ENCODE results near the gene TRPM5. TPM values are rescaled to one million over a fixed set of nuclear protein-coding genes. Genes with fewer than 3 reads are reported as not detected.

The TRPM5 gene
- total RNA-seq, 1 experiment from 2014 or later = 0.07 TPM

DNA sequence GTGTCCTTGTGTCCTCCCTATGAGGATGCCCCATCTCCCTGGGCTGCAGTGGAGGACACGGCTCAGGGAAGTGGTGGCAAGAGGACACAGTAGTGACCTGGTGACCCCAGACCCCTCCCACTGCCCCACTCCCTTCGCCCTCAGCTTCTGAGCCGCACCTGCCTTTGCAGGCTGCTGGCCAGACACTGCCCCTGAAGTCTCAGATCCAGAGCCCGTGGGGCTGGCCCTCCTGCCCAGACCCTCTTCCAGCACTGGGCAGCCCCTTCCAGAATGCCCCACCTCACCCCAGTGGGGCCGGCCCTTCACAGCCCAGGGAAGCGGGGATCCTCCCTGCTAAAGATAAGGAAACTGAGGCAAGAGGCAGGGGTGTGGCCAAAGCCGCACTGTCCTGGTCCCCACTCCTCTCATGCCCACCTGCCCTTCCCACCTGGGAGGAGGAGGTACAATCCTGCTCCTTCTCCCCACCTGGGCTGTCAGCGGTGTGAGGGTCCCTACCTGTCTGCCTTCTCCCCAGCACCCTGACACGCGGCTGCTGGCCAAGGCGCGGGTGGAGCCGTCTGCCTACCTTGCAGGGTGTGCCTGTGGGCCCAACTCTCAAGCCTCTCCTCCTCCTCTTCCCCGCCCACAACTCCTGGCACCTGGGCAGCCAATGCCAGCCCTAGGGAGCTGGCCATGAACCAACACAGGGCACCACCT, 17.3 kb downstream of the TRPM5 start (continued):
- TF ChIP-seq, protein P1, sequence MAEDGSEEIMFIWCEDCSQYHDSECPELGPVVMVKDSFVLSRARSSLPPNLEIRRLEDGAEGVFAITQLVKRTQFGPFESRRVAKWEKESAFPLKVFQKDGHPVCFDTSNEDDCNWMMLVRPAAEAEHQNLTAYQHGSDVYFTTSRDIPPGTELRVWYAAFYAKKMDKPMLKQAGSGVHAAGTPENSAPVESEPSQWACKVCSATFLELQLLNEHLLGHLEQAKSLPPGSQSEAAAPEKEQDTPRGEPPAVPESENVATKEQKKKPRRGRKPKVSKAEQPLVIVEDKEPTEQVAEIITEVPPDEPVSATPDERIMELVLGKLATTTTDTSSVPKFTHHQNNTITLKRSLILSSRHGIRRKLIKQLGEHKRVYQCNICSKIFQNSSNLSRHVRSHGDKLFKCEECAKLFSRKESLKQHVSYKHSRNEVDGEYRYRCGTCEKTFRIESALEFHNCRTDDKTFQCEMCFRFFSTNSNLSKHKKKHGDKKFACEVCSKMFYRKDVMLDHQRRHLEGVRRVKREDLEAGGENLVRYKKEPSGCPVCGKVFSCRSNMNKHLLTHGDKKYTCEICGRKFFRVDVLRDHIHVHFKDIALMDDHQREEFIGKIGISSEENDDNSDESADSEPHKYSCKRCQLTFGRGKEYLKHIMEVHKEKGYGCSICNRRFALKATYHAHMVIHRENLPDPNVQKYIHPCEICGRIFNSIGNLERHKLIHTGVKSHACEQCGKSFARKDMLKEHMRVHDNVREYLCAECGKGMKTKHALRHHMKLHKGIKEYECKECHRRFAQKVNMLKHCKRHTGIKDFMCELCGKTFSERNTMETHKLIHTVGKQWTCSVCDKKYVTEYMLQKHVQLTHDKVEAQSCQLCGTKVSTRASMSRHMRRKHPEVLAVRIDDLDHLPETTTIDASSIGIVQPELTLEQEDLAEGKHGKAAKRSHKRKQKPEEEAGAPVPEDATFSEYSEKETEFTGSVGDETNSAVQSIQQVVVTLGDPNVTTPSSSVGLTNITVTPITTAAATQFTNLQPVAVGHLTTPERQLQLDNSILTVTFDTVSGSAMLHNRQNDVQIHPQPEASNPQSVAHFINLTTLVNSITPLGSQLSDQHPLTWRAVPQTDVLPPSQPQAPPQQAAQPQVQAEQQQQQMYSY (CRISPR knock-in tag; IDR thresholded peaks at IDR 0.05) = no peak
- TF ChIP-seq, protein P2, sequence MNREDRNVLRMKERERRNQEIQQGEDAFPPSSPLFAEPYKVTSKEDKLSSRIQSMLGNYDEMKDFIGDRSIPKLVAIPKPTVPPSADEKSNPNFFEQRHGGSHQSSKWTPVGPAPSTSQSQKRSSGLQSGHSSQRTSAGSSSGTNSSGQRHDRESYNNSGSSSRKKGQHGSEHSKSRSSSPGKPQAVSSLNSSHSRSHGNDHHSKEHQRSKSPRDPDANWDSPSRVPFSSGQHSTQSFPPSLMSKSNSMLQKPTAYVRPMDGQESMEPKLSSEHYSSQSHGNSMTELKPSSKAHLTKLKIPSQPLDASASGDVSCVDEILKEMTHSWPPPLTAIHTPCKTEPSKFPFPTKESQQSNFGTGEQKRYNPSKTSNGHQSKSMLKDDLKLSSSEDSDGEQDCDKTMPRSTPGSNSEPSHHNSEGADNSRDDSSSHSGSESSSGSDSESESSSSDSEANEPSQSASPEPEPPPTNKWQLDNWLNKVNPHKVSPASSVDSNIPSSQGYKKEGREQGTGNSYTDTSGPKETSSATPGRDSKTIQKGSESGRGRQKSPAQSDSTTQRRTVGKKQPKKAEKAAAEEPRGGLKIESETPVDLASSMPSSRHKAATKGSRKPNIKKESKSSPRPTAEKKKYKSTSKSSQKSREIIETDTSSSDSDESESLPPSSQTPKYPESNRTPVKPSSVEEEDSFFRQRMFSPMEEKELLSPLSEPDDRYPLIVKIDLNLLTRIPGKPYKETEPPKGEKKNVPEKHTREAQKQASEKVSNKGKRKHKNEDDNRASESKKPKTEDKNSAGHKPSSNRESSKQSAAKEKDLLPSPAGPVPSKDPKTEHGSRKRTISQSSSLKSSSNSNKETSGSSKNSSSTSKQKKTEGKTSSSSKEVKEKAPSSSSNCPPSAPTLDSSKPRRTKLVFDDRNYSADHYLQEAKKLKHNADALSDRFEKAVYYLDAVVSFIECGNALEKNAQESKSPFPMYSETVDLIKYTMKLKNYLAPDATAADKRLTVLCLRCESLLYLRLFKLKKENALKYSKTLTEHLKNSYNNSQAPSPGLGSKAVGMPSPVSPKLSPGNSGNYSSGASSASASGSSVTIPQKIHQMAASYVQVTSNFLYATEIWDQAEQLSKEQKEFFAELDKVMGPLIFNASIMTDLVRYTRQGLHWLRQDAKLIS (CRISPR knock-in tag; IDR thresholded peaks at IDR 0.05; ENCODE audit: borderline replicate concordance) = no peak
- no peak for TF ChIP-seq ESRRA (CRISPR knock-in tag; IDR thresholded peaks at IDR 0.05; ENCODE audit: borderline replicate concordance)
- TF ChIP-seq, protein P3, sequence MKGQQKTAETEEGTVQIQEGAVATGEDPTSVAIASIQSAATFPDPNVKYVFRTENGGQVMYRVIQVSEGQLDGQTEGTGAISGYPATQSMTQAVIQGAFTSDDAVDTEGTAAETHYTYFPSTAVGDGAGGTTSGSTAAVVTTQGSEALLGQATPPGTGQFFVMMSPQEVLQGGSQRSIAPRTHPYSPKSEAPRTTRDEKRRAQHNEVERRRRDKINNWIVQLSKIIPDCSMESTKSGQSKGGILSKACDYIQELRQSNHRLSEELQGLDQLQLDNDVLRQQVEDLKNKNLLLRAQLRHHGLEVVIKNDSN (CRISPR knock-in tag; IDR thresholded peaks at IDR 0.05) = no peak
- TF ChIP-seq ATF1 (CRISPR knock-in tag; IDR thresholded peaks at IDR 0.05) = no peak
- no peak for TF ChIP-seq JUN (CRISPR knock-in tag; IDR thresholded peaks at IDR 0.05)
- TF ChIP-seq, protein P4, sequence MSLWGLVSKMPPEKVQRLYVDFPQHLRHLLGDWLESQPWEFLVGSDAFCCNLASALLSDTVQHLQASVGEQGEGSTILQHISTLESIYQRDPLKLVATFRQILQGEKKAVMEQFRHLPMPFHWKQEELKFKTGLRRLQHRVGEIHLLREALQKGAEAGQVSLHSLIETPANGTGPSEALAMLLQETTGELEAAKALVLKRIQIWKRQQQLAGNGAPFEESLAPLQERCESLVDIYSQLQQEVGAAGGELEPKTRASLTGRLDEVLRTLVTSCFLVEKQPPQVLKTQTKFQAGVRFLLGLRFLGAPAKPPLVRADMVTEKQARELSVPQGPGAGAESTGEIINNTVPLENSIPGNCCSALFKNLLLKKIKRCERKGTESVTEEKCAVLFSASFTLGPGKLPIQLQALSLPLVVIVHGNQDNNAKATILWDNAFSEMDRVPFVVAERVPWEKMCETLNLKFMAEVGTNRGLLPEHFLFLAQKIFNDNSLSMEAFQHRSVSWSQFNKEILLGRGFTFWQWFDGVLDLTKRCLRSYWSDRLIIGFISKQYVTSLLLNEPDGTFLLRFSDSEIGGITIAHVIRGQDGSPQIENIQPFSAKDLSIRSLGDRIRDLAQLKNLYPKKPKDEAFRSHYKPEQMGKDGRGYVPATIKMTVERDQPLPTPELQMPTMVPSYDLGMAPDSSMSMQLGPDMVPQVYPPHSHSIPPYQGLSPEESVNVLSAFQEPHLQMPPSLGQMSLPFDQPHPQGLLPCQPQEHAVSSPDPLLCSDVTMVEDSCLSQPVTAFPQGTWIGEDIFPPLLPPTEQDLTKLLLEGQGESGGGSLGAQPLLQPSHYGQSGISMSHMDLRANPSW (CRISPR knock-in tag; conservative IDR thresholded peaks at IDR 0.05; ENCODE audit: low read depth) = no peak
- TF ChIP-seq RORB (CRISPR knock-in tag; IDR thresholded peaks at IDR 0.05) = no peak

DNA sequence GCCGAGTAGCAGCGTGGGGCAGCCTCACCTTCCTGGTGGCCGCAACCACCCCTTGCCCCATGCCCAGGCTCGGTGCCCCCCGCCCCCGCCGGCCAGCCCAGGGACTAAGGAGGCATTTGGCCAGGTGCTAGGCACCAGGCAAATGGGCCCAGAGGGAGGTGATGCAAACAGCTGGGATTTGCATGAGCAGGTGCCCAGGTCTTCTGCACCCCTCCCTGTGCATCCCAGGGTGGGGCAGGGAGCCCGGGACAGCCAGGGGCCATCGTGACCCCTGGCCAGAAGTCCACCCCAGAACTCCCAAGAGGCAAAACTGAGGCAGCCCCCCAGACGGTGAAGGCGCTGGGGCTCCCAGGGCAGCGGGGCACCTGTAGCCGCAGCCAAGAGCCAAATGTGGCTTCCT, 18.1 kb downstream of the TRPM5 start:
- Mint-ChIP-seq H3K4me1 (no peaks in the 10 kb centered on the region), H3K27me3 (ENCODE audit: low read depth) (peaks cover 4% of the 10 kb centered on the region), H3K27ac (no peak overlapping the region), H3K4me3 (no peak overlapping the region), H3K9me3 (no peaks in the 10 kb centered on the region), H3K36me3 (no peaks in the 10 kb centered on the region)
- ChIA-PET POLR2A (no interaction called here), CTCF (interaction anchor here (0.6 to 5.3 kb wide), 6 partner anchors 26 to 504 kb away, joined by 3 to 122 read pairs (median 4); partner anchors contain the start of gene TSSC4)
- ATAC-seq (no peak), DNase-seq (ENCODE audit: low spot score) (no peak)
- no peak for TF ChIP-seq ZNF396 (CRISPR knock-in tag; IDR thresholded peaks at IDR 0.05; ENCODE audit: borderline replicate concordance)
- TF ChIP-seq ZNF121 (CRISPR knock-in tag; IDR thresholded peaks at IDR 0.05) = no peak
- TF ChIP-seq MXD4 (CRISPR knock-in tag; IDR thresholded peaks at IDR 0.05; ENCODE audit: borderline replicate concordance) = no peak
- TF ChIP-seq, protein P5, sequence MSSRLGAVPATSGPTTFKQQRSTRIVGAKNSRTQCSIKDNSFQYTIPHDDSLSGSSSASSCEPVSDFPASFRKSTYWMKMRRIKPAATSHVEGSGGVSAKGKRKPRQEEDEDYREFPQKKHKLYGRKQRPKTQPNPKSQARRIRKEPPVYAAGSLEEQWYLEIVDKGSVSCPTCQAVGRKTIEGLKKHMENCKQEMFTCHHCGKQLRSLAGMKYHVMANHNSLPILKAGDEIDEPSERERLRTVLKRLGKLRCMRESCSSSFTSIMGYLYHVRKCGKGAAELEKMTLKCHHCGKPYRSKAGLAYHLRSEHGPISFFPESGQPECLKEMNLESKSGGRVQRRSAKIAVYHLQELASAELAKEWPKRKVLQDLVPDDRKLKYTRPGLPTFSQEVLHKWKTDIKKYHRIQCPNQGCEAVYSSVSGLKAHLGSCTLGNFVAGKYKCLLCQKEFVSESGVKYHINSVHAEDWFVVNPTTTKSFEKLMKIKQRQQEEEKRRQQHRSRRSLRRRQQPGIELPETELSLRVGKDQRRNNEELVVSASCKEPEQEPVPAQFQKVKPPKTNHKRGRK (CRISPR knock-in tag; IDR thresholded peaks at IDR 0.05; ENCODE audit: borderline replicate concordance) = no peak
- TF ChIP-seq, protein P3 (CRISPR knock-in tag; IDR thresholded peaks at IDR 0.05) = no peak
- no peak for TF ChIP-seq TP53 (CRISPR knock-in tag; IDR thresholded peaks at IDR 0.05)
- TF ChIP-seq CREB1 (CRISPR knock-in tag; IDR thresholded peaks at IDR 0.05) = no peak
- TF ChIP-seq, protein P6, sequence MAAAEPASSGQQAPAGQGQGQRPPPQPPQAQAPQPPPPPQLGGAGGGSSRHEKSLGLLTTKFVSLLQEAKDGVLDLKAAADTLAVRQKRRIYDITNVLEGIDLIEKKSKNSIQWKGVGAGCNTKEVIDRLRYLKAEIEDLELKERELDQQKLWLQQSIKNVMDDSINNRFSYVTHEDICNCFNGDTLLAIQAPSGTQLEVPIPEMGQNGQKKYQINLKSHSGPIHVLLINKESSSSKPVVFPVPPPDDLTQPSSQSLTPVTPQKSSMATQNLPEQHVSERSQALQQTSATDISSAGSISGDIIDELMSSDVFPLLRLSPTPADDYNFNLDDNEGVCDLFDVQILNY (CRISPR knock-in tag; IDR thresholded peaks at IDR 0.05) = no peak
- TF ChIP-seq, protein P7, sequence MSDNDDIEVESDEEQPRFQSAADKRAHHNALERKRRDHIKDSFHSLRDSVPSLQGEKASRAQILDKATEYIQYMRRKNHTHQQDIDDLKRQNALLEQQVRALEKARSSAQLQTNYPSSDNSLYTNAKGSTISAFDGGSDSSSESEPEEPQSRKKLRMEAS (CRISPR knock-in tag; IDR thresholded peaks at IDR 0.05) = no peak
- TF ChIP-seq ZNF416 (CRISPR knock-in tag; IDR thresholded peaks at IDR 0.05) = no peak
- TF ChIP-seq ZNF423 (CRISPR knock-in tag; IDR thresholded peaks at IDR 0.05) = no peak

All from WTC11 (cell line).